22Rv1 (cell line): ENCODE results near the gene YTHDC2.
A peak's percentile ranks its signal among the peaks of the same experiment; 100 is the strongest.

Experiments
- ZFX ChIP-seq: fragments of 450-650 bp; IDR thresholded peaks from 2 replicates; pipeline ENCODE4 v1.6.1; 2017; ENCODE audit warnings: antibody characterized with exemption, borderline replicate concordance
- TF ChIP-seq, protein P1 (sequence below): fragments of 450-650 bp; IDR thresholded peaks from 2 replicates; pipeline ENCODE4 v1.5.1; 2017; ENCODE audit warnings: mild to moderate bottlenecking

DNA sequence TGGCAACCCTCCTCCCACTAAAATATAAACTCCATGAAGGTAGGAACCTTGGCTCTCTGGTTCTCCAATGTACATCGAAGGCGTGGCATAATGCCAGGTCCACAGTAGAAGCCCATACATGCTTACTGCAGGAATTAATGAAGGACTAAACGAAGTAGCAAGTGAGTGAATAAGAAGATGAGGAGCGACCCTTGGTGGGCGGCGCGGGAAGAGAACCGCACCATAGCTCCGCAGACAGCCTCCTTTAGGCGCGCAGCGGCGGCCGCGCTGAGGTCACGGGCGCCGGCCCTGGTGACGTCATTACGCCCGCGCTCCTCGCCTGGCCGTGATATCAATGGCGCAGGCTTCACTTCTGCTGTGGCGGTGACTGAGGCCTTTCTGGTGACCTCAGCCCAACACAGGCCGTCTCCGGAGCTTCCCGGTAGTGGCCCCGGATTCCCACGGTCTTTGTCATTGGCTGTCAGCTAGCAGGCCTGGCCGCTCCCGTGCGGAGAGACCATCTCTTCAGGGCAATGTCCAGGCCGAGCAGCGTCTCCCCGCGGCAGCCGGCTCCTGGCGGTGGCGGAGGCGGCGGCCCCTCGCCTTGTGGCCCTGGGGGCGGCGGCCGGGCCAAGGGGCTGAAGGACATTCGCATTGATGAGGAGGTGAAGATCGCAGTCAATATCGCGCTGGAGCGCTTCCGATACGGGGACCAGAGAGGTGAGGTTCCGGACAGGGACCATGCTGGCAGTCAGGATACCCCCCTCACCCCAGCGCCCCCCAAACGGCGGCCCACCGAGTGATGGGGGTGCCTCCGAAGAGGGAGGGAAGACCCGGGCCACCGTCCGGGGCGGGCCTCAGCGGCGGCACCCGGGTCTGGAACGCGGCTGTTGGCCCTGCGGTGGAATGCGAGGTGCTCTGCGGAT, at the start of gene YTHDC2:
- TF ChIP-seq, protein P1, sequence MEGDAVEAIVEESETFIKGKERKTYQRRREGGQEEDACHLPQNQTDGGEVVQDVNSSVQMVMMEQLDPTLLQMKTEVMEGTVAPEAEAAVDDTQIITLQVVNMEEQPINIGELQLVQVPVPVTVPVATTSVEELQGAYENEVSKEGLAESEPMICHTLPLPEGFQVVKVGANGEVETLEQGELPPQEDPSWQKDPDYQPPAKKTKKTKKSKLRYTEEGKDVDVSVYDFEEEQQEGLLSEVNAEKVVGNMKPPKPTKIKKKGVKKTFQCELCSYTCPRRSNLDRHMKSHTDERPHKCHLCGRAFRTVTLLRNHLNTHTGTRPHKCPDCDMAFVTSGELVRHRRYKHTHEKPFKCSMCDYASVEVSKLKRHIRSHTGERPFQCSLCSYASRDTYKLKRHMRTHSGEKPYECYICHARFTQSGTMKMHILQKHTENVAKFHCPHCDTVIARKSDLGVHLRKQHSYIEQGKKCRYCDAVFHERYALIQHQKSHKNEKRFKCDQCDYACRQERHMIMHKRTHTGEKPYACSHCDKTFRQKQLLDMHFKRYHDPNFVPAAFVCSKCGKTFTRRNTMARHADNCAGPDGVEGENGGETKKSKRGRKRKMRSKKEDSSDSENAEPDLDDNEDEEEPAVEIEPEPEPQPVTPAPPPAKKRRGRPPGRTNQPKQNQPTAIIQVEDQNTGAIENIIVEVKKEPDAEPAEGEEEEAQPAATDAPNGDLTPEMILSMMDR, result peak; percentile 38
- TF ChIP-seq ZFX, result no peak
